Smooth muscle cell (in vitro differentiated cells): ENCODE data around the gene AUP1. TPM values are rescaled to one million over a fixed set of nuclear protein-coding genes. Genes with fewer than 3 reads are reported as not detected.
A peak's percentile ranks its signal among the peaks of the same experiment; 100 is the strongest.

ENCODE experiments used
- DNase-seq: peaks from one replicate; lab custom pipeline; 2025; ENCODE audit not compliant: unreplicated experiment; lab: John Stamatoyannopoulos, UW
- H2AFZ ChIP-seq: fragments of 200-600 bp; sonication (generic); 2 replicates; pipeline ENCODE4 v1.6.0; 2016; ENCODE audit warnings: antibody characterized with exemption, low read depth, mild to moderate bottlenecking
- H3F3A ChIP-seq: fragments of 200-600 bp; sonication (generic); 2 replicates; pipeline ENCODE4 v1.6.0; 2017; ENCODE audit warnings: antibody characterized with exemption, low read depth
- H3K27ac ChIP-seq: fragments of 200-600 bp; sonication (generic); 2 replicates; pipeline ENCODE4 v1.5.1; 2016; ENCODE audit warnings: low read depth, mild to moderate bottlenecking
- H3K27me3 ChIP-seq: fragments of 200-600 bp; sonication (generic); 2 replicates; pipeline ENCODE4 v1.6.1; 2016; ENCODE audit warnings: low read depth, mild to moderate bottlenecking
- H3K36me3 ChIP-seq: fragments of 200-600 bp; sonication (generic); 2 replicates; pipeline ENCODE4 v1.5.1; 2016; ENCODE audit warnings: low read depth
- H3K4me1 ChIP-seq: fragments of 200-600 bp; sonication (generic); 2 replicates; pipeline ENCODE4 v1.5.1; 2016; ENCODE audit warnings: low read depth
- H3K4me2 ChIP-seq: fragments of 200-600 bp; sonication (generic); 2 replicates; pipeline ENCODE4 v1.6.0; 2016; ENCODE audit warnings: mild to moderate bottlenecking
- H3K4me3 ChIP-seq: fragments of 200-600 bp; sonication (generic); 2 replicates; pipeline ENCODE4 v1.5.1; 2016; ENCODE audit warnings: mild to moderate bottlenecking
- H3K79me2 ChIP-seq: fragments of 200-600 bp; sonication (generic); 2 replicates; pipeline ENCODE4 v1.6.0; 2016; ENCODE audit warnings: low read depth, mild to moderate bottlenecking
- H3K9ac ChIP-seq: fragments of 200-600 bp; sonication (generic); 2 replicates; pipeline ENCODE4 v1.6.0; 2016; ENCODE audit warnings: low read depth
- H3K9me3 ChIP-seq: fragments of 200-600 bp; sonication (generic); replicated peaks from 2 replicates; pipeline ENCODE4 v1.5.1; 2016; ENCODE audit warnings: low read depth
- H4K20me1 ChIP-seq: fragments of 200-600 bp; sonication (generic); 2 replicates; pipeline ENCODE4 v1.6.0; 2016; ENCODE audit warnings: low read depth
- CTCF ChIP-seq: fragments of 200-600 bp; sonication (generic); IDR thresholded peaks from 2 replicates; pipeline ENCODE4 v1.5.1; 2017; ENCODE audit warnings: borderline replicate concordance, mild to moderate bottlenecking, antibody characterized with exemption; ENCODE audit not compliant: insufficient read depth, poor library complexity, severe bottlenecking
- WGBS: methylation state at CpG from one replicate; pipeline ENCODE4 v1.1.7; 2016; ENCODE audit warnings: low lambda C conversion rate; 5-methylcytosine and 5-hydroxymethylcytosine counted together
- polyA plus RNA-seq: library from polyadenylated mRNA; unstranded; fragments of >200 nt; fragmentation: Nextera tagmentation; extraction: Ambion mirVana; gene quantifications from 2 replicates; pipeline ENCODE4 v1.2.1, GENCODE V29; 2016
- total RNA-seq: library from RNA; depleted of rRNA; stranded (reverse); fragments of >200 nt; gene quantifications from 2 replicates; pipeline ENCODE4 v1.2.3, GENCODE V29; 2014

Gene AUP1
- total and polyA plus RNA-seq, 2 experiments from 2014 or later: 104 to 138 TPM

GRCh38 chr2:74556159-74556558, 26.7 kb upstream of the AUP1 start:
- Histone ChIP-seq H3K4me1 (peaks cover 10% of the 10 kb centered on the region), H3K4me2 (peak overlapping the region; percentile 98), H2AFZ (no peak overlapping the region)

GRCh38 chr2:74555610-74556103, 26.2 kb upstream of the AUP1 start:
- H3K79me2 ChIP-seq: peaks cover 42% of the 10 kb centered on the region
- H3K4me2 ChIP-seq: peak overlapping the region; percentile 98
- H3K9ac ChIP-seq: no peak overlapping the region
- H3F3A ChIP-seq: peaks cover 13% of the 10 kb centered on the region
- no peak overlapping the region for H2AFZ ChIP-seq
- H4K20me1 ChIP-seq: peaks cover 22% of the 10 kb centered on the region
- WGBS: 58% methylated on average over 17 of the region's 17 CpGs
- H3K9me3 ChIP-seq: no peaks in the 10 kb centered on the region
- H3K36me3 ChIP-seq: no peaks in the 10 kb centered on the region
- DNase-seq: no peak
- no peak for TF ChIP-seq CTCF
- no peaks in the 10 kb centered on the region for H3K27me3 ChIP-seq
- no peak overlapping the region for H3K27ac ChIP-seq
- H3K4me3 ChIP-seq: peak overlapping the region; percentile 80
- peaks cover 10% of the 10 kb centered on the region for H3K4me1 ChIP-seq

More at GRCh38 chr2:74556159-74556558, 26.7 kb upstream of the AUP1 start:
- H4K20me1 ChIP-seq: peaks cover 17% of the 10 kb centered on the region
- no peak overlapping the region for H3K9ac ChIP-seq
- H3K79me2 ChIP-seq: peaks cover 37% of the 10 kb centered on the region
- no peaks in the 10 kb centered on the region for H3K27me3 ChIP-seq
- peaks cover 13% of the 10 kb centered on the region for H3F3A ChIP-seq
- H3K9me3 ChIP-seq: no peaks in the 10 kb centered on the region
- no peak overlapping the region for H3K27ac ChIP-seq
- WGBS: 81% methylated on average over 14 of the region's 14 CpGs
- no peak for TF ChIP-seq CTCF
- DNase-seq: no peak
- H3K4me3 ChIP-seq: no peak overlapping the region
- H3K36me3 ChIP-seq: no peaks in the 10 kb centered on the region

GRCh38 chr2:74554820-74555531, 25.5 kb upstream of the AUP1 start:
- H3K4me1 ChIP-seq: peaks cover 13% of the 10 kb centered on the region
- H3K9me3 ChIP-seq: no peaks in the 10 kb centered on the region
- peaks cover 29% of the 10 kb centered on the region for H4K20me1 ChIP-seq
- DNase-seq: no peak
- H3F3A ChIP-seq: peaks cover 13% of the 10 kb centered on the region
- peak overlapping the region; percentile 91 for H3K9ac ChIP-seq
- peaks cover 47% of the 10 kb centered on the region for H3K79me2 ChIP-seq
- peak overlapping the region; percentile 98 for H3K4me2 ChIP-seq
- no peaks in the 10 kb centered on the region for H3K36me3 ChIP-seq
- peak overlapping the region; percentile 81 for H3K27ac ChIP-seq
- TF ChIP-seq CTCF: no peak
- 2% methylated on average over 58 of the region's 58 CpGs for WGBS
- H3K27me3 ChIP-seq: no peaks in the 10 kb centered on the region
- peak overlapping the region; percentile 80 for H3K4me3 ChIP-seq
- peak overlapping the region; percentile 89 for H2AFZ ChIP-seq
